Activated CD4-positive, alpha-beta T cell treated with anti-CD3 and anti-CD28 coated beads, Interleukin-2, Interleukin-6, amounts not matched to agents 100 ng/mL and 50 ng/mL, durations not matched to agents 16 hours and 8 hours (primary cell): ENCODE results near the gene DCUN1D3.

Source experiments
- DNase-seq: peaks from one replicate; pipeline ENCODE4 v3.0.0-alpha.2; 2020

The DCUN1D3 gene

GRCh38 chr16:20918486-20919239 lies 18.5 kb upstream of the DCUN1D3 start:
- DNase-seq, result peak; percentile 27

- no peak for DNase-seq
Observed at GRCh38 chr16:20916942-20917341, 16.8 kb upstream of the DCUN1D3 start.

GRCh38 chr16:20916289-20916688 lies 16.1 kb upstream of the DCUN1D3 start:
- DNase-seq, result no peak

GRCh38 chr16:20911361-20911760 lies 11.2 kb upstream of the DCUN1D3 start:
- no peak for DNase-seq

GRCh38 chr16:20910781-20911321 lies 10.7 kb upstream of the DCUN1D3 start:
- peak; percentile 66 for DNase-seq

GRCh38 chr16:20906341-20907255 lies 6.4 kb upstream of the DCUN1D3 start:
- no peak for DNase-seq

GRCh38 chr16:20905576-20905975 lies 5.4 kb upstream of the DCUN1D3 start:
- no peak for DNase-seq

GRCh38 chr16:20904507-20905081 lies 4.4 kb upstream of the DCUN1D3 start:
- peak; percentile 72 for DNase-seq

- no peak for DNase-seq
Observed at GRCh38 chr16:20903899-20904506, 3.8 kb upstream of the DCUN1D3 start.

- DNase-seq, result no peak
Observed at GRCh38 chr16:20903116-20903898, 3.1 kb upstream of the DCUN1D3 start.

- no peak for DNase-seq
Observed at GRCh38 chr16:20902426-20902825, 2.3 kb upstream of the DCUN1D3 start.

- DNase-seq, result peak; percentile 39
Observed at GRCh38 chr16:20901436-20902112, 1.4 kb upstream of the DCUN1D3 start.

GRCh38 chr16:20901068-20901435 lies 894 bp upstream of the DCUN1D3 start:
- DNase-seq, result no peak

- DNase-seq, result no peak
Observed at GRCh38 chr16:20899477-20900298, 470 bp downstream of the DCUN1D3 start.

- no peak for DNase-seq
Observed at GRCh38 chr16:20899071-20899470, 1.1 kb downstream of the DCUN1D3 start.

- no peak for DNase-seq
Observed at GRCh38 chr16:20897922-20898321, 2.2 kb downstream of the DCUN1D3 start.

GRCh38 chr16:20897253-20897897 lies 2.8 kb downstream of the DCUN1D3 start:
- DNase-seq, result no peak

GRCh38 chr16:20894388-20894787 lies 5.8 kb downstream of the DCUN1D3 start:
- DNase-seq, result no peak

GRCh38 chr16:20889625-20890275 lies 10.4 kb downstream of the DCUN1D3 start:
- DNase-seq, result no peak

GRCh38 chr16:20887207-20887606 lies 13.0 kb downstream of the DCUN1D3 start:
- DNase-seq, result no peak
